ENCODE results near the gene STK17A. TPM values are rescaled to one million over a fixed set of nuclear protein-coding genes. Genes with fewer than 3 reads are reported as not detected.
"Not testable (repeated sequence)": the region's sequence is repeated elsewhere in the genome, so short reads cannot be mapped to it uniquely, and the experiment has no call there.

The STK17A gene
- total RNA-seq, 1 donor from 2014 or later = 35.0 TPM

GRCh38 chr7:43590862-43591557 lies 8.1 kb downstream of the STK17A start:
- Mint-ChIP-seq H3K36me3 (ENCODE audit: low read depth) (no peaks in the 10 kb centered on the region), H3K9me3 (ENCODE audit: low read depth) (peaks cover 3% of the 10 kb centered on the region), H3K4me3 (ENCODE audit: unreplicated experiment) (no peak overlapping the region), H3K27ac (ENCODE audit: unreplicated experiment) (peak overlapping the region; percentile 80), H3K27me3 (ENCODE audit: low read depth) (no peaks in the 10 kb centered on the region), H3K4me1 (ENCODE audit: low read depth) (peaks cover 85% of the 10 kb centered on the region)
- DNase-seq (ENCODE audit: low spot score) = no peak
- TF ChIP-seq CTCF (IDR thresholded peaks at IDR 0.05) = no peak

DNA sequence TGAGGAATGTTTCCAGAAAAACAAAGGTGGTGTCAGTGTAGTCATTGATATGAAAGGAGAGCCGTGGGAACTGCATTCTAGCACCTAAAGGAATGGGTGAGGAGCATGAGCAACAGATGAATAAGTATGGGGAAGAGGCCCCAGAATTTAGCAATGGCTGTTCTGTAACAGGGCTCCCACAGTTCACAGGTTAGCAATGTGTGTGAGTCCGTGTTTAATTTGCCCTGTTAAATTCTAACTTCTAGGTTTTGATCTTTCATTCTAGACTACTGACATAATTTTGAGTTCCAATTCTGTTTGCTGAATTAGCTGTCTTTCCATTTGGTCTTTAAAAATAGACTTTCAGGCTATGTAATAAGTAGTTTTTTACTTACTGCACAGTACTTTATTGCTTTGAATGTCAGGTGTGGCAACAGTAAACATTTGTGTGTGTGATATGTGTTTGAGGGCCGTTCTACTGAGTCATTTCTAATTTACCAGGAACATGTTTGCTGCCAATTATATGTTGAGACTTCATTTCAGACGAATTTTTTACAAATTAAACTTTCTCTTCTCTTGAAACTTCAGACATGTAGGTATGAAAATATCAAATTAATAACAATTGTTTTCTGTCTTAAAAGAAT lies 8.8 kb downstream of the STK17A start:
- H3K4me3 Mint-ChIP-seq (ENCODE audit: unreplicated experiment) = no peak overlapping the region
- no peak for DNase-seq (ENCODE audit: low spot score)
- H3K9me3 Mint-ChIP-seq (ENCODE audit: low read depth) = peaks cover 3% of the 10 kb centered on the region
- peak overlapping the region; percentile 80 for H3K27ac Mint-ChIP-seq (ENCODE audit: unreplicated experiment)
- no peak for TF ChIP-seq CTCF (IDR thresholded peaks at IDR 0.05)
- H3K4me1 Mint-ChIP-seq (ENCODE audit: low read depth) = peaks cover 85% of the 10 kb centered on the region
- H3K27me3 Mint-ChIP-seq (ENCODE audit: low read depth) = no peaks in the 10 kb centered on the region
- H3K36me3 Mint-ChIP-seq (ENCODE audit: low read depth) = no peaks in the 10 kb centered on the region

DNA sequence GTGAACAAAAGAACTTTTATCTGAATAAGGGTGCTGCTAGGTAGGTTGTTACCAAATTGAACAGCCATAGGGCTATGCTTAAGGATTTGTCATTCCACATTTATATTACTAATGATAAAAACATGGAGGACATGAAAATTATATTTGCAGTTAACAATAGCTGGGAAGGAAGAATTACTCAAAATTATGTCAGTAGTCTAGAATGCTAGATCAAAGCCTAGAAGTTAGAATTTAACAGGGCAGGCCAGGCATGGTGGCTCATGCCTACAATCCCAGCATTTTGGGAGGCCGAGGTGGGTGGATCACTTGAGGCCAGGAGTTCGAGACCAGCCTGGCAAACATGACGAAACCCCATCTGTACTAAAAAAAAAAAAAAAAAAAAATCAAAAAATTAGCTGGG lies 9.4 kb downstream of the STK17A start:
- peak overlapping the region; percentile 80 for H3K27ac Mint-ChIP-seq (ENCODE audit: unreplicated experiment)
- no peak for DNase-seq (ENCODE audit: low spot score)
- no peaks in the 10 kb centered on the region for H3K27me3 Mint-ChIP-seq (ENCODE audit: low read depth)
- no peak overlapping the region for H3K4me3 Mint-ChIP-seq (ENCODE audit: unreplicated experiment)
- peaks cover 2% of the 10 kb centered on the region for H3K36me3 Mint-ChIP-seq (ENCODE audit: low read depth)
- no peak for TF ChIP-seq CTCF (IDR thresholded peaks at IDR 0.05)
- peaks cover 85% of the 10 kb centered on the region for H3K4me1 Mint-ChIP-seq (ENCODE audit: low read depth)
- H3K9me3 Mint-ChIP-seq (ENCODE audit: low read depth) = peaks cover 3% of the 10 kb centered on the region

- peaks cover 83% of the 10 kb centered on the region for H3K4me1 Mint-ChIP-seq (ENCODE audit: low read depth)
- H3K4me3 Mint-ChIP-seq (ENCODE audit: unreplicated experiment) = no peak overlapping the region
- no peak for TF ChIP-seq CTCF (IDR thresholded peaks at IDR 0.05)
- H3K9me3 Mint-ChIP-seq (ENCODE audit: low read depth) = peaks cover 3% of the 10 kb centered on the region
- DNase-seq (ENCODE audit: low spot score) = no peak
- peaks cover 2% of the 10 kb centered on the region for H3K36me3 Mint-ChIP-seq (ENCODE audit: low read depth)
- H3K27me3 Mint-ChIP-seq (ENCODE audit: low read depth) = no peaks in the 10 kb centered on the region
- H3K27ac Mint-ChIP-seq (ENCODE audit: unreplicated experiment) = peak overlapping the region; percentile 72
Measured at GRCh38 chr7:43593010-43593409, 10.1 kb downstream of the STK17A start.

DNA sequence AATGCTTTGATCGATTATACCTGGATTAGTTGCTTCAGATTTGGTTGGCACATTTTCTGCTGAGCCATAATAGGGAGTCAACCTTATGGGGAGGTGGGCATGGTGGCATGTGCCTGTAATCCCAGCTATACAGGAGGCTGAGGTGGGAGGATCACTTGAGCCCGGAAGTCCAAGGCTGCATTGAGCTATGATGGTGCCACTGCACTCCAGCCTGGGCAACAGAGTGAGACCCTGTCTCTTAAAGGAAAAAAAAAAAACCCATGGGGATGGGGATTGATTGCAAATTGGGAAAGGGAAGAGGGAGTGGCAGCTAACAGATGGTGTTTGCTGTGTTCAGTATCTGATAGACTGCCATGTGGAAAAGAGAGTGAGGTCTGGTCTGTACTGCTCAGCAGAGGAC lies 11.1 kb downstream of the STK17A start:
- Mint-ChIP-seq H3K4me1 (ENCODE audit: low read depth) (peaks cover 73% of the 10 kb centered on the region), H3K4me3 (ENCODE audit: unreplicated experiment) (no peak overlapping the region), H3K27me3 (ENCODE audit: low read depth) (no peaks in the 10 kb centered on the region), H3K9me3 (ENCODE audit: low read depth) (peaks cover 3% of the 10 kb centered on the region), H3K36me3 (ENCODE audit: low read depth) (peaks cover 4% of the 10 kb centered on the region), H3K27ac (ENCODE audit: unreplicated experiment) (peak overlapping the region; percentile 49)
- TF ChIP-seq CTCF (IDR thresholded peaks at IDR 0.05) = no peak
- DNase-seq (ENCODE audit: low spot score) = no peak

GRCh38 chr7:43596426-43596825 lies 13.5 kb downstream of the STK17A start:
- not testable (repeated sequence) for DNase-seq (ENCODE audit: low spot score); H3K27me3 Mint-ChIP-seq (ENCODE audit: low read depth); H3K4me3 Mint-ChIP-seq (ENCODE audit: unreplicated experiment); H3K9me3 Mint-ChIP-seq (ENCODE audit: low read depth); H3K36me3 Mint-ChIP-seq (ENCODE audit: low read depth)
- peak overlapping the region; percentile 73 for H3K27ac Mint-ChIP-seq (ENCODE audit: unreplicated experiment)
- H3K4me1 Mint-ChIP-seq (ENCODE audit: low read depth) = peaks cover 53% of the 10 kb centered on the region

Data from chondrocyte (in vitro differentiated cells).